ENCODE measurements around the gene PGLYRP2. TPM values are rescaled to one million over a fixed set of nuclear protein-coding genes. Genes with fewer than 3 reads are reported as not detected.
A peak's percentile ranks its signal among the peaks of the same experiment; 100 is the strongest.

Gene PGLYRP2
- total and polyA plus RNA-seq, 2 donors, result 0.14 to 0.71 TPM

DNA sequence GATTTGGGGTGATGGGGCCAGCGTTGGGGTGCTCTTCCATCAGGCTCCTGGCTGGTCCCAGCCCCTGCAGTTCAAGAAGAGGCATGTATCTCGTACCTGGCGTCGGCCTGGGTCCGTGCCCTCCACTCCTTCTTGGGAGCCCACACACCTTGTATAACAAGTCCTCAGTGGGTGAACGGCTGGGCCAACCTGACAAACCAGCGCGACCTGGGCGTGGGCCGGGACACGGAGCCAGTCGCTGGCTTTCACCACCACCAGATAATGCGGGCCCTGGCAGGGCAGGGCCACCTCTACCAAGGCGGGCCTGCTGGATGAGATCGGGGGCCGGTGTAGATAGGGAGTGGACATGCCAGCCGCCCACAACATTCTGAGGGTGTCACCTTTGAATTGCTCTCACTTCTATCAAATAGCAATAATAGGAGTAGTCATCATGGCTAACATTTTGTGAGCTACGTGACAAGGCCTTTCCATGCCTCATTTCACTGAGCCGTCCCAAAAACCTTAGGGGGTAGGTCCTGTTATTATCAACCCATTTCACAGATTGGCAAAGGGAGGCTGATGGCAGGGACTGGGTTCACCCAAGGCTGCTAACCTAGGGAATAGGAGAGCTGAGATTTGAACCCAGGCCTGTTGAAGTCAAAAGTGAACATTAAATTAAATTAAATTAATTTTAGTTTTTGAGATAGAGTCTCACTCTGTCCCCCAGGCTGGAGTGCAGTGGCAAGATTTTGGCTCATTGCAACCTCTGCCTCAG lies 32.5 kb upstream of the PGLYRP2 start:
- no peak for DNase-seq (ENCODE audit: low read depth in 6 of 9, low spot score in 9 of 9)
- 97% methylated on average over 19 of the region's 19 CpGs for whole genome bisulfite sequencing

DNA sequence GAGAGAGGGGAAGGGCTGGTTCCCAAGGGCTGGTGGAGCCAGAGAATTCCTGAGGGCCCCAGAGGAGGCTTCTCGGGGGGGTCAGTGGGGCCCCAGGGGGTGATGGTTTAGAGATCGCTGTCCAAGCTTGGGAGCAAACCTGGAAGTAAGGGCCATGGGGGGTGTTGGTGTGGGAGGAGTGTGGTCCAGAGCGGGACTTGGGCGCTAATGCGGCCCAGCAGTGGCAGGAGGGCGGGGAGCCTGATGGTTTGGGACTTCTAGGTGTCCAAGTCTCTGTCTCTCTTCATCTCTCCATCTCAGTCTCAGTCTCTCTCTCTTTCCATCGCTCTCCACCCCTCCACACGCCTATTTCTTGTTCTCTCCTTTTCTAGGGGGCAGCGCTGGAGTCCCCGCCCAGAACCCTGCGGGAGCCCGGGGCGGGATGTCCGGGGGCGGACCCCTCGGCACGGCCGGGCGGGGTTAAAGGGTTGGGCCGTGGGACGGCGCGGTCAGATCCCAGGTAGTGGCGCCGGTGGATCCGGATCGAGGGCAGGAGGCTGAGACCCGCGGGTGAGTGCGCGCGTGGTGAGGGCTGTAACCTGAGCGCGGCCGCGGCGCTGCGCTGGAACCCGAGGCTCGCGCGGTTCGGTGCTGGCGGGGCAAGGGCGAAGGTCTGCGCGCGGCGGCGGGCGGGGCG lies 28.9 kb upstream of the PGLYRP2 start, which contains the start of gene CYP4F22:
Gene CYP4F22, plus strand, starts transcription at position 491 of the 676 bp plus-strand sequence. CDS start 16,812 bp downstream, outside the sequence.
- no peaks in the 10 kb centered on the region for H3K4me1 ChIP-seq (ENCODE audit: control insufficient read depth in 2 of 2, insufficient read depth in 2 of 2, low read length in 2 of 2)
- no peak for DNase-seq (ENCODE audit: low read depth in 6 of 9, low spot score in 9 of 9)
- 8% methylated on average over 52 of the region's 52 CpGs for WGBS
- no peaks in the 10 kb centered on the region for H3K9me3 ChIP-seq (ENCODE audit: control insufficient read depth in 2 of 2, insufficient read depth in 1 of 2, low read length in 1 of 2)
- H3K36me3 ChIP-seq (ENCODE audit: control insufficient read depth in 2 of 2, insufficient read depth in 2 of 2, low read length in 1 of 2), result no peaks in the 10 kb centered on the region
- peaks cover 21 to 46% of the 10 kb centered on the region in 2 donors for H3K27me3 ChIP-seq (ENCODE audit: control insufficient read depth in 2 of 2, insufficient read depth in 1 of 2, low read length in 1 of 2)
- H3K4me3 ChIP-seq (ENCODE audit: low read length in 2 of 2), result peak within 1 kb of the TSS in 1 of 2 donors; percentile 20
- no peak within 1 kb of the TSS for H3K27ac ChIP-seq (ENCODE audit: low read depth in 1 of 2, low read length in 1 of 2)

More for the DNA sequence above, 32.5 kb upstream of the PGLYRP2 start:
- H3K9me3 ChIP-seq (ENCODE audit: control insufficient read depth in 2 of 2, insufficient read depth in 1 of 2, low read length in 1 of 2), result peaks cover 0 to 9% of the 10 kb centered on the region in 2 donors
- peaks cover 0 to 5% of the 10 kb centered on the region in 2 donors for H3K4me1 ChIP-seq (ENCODE audit: control insufficient read depth in 2 of 2, insufficient read depth in 2 of 2, low read length in 2 of 2)
- peaks cover 21 to 35% of the 10 kb centered on the region in 2 donors for H3K27me3 ChIP-seq (ENCODE audit: control insufficient read depth in 2 of 2, insufficient read depth in 1 of 2, low read length in 1 of 2)
- H3K36me3 ChIP-seq (ENCODE audit: control insufficient read depth in 2 of 2, insufficient read depth in 2 of 2, low read length in 1 of 2), result no peaks in the 10 kb centered on the region
- H3K4me3 ChIP-seq (ENCODE audit: low read length in 2 of 2), result no peak overlapping the region
- no peak overlapping the region for H3K27ac ChIP-seq (ENCODE audit: low read depth in 1 of 2, low read length in 1 of 2)

GRCh38 chr19:15507068-15508034 lies 28.1 kb upstream of the PGLYRP2 start:
- Histone ChIP-seq H3K27me3 (ENCODE audit: control insufficient read depth in 2 of 2, insufficient read depth in 1 of 2, low read length in 1 of 2) (peaks cover 21 to 48% of the 10 kb centered on the region in 2 donors), H3K27ac (ENCODE audit: low read depth in 1 of 2, low read length in 1 of 2) (no peak overlapping the region), H3K9me3 (ENCODE audit: control insufficient read depth in 2 of 2, insufficient read depth in 1 of 2, low read length in 1 of 2) (no peaks in the 10 kb centered on the region), H3K36me3 (ENCODE audit: control insufficient read depth in 2 of 2, insufficient read depth in 2 of 2, low read length in 1 of 2) (no peaks in the 10 kb centered on the region), H3K4me1 (ENCODE audit: control insufficient read depth in 2 of 2, insufficient read depth in 2 of 2, low read length in 2 of 2) (no peaks in the 10 kb centered on the region), H3K4me3 (ENCODE audit: low read length in 2 of 2) (no peak overlapping the region)
- WGBS, result 83% methylated on average over 14 of the region's 14 CpGs
- no peak for DNase-seq (ENCODE audit: low read depth in 6 of 9, low spot score in 9 of 9)

- Histone ChIP-seq H3K27me3 (ENCODE audit: control insufficient read depth in 2 of 2, insufficient read depth in 1 of 2, low read length in 1 of 2) (peaks cover 21 to 48% of the 10 kb centered on the region in 2 donors), H3K4me3 (ENCODE audit: low read length in 2 of 2) (no peak overlapping the region), H3K9me3 (ENCODE audit: control insufficient read depth in 2 of 2, insufficient read depth in 1 of 2, low read length in 1 of 2) (no peaks in the 10 kb centered on the region), H3K4me1 (ENCODE audit: control insufficient read depth in 2 of 2, insufficient read depth in 2 of 2, low read length in 2 of 2) (no peaks in the 10 kb centered on the region), H3K36me3 (ENCODE audit: control insufficient read depth in 2 of 2, insufficient read depth in 2 of 2, low read length in 1 of 2) (no peaks in the 10 kb centered on the region), H3K27ac (ENCODE audit: low read depth in 1 of 2, low read length in 1 of 2) (no peak overlapping the region)
- no peak for DNase-seq (ENCODE audit: low read depth in 6 of 9, low spot score in 9 of 9)
- 95% methylated on average over 5 of the region's 5 CpGs for WGBS
These were observed 26.8 kb upstream of the PGLYRP2 start for GRCh38 chr19:15506074-15506571.

GRCh38 chr19:15502264-15502663 lies 23.0 kb upstream of the PGLYRP2 start:
- Histone ChIP-seq H3K9me3 (ENCODE audit: control insufficient read depth in 2 of 2, insufficient read depth in 1 of 2, low read length in 1 of 2) (no peaks in the 10 kb centered on the region), H3K27ac (ENCODE audit: low read depth in 1 of 2, low read length in 1 of 2) (no peak overlapping the region), H3K4me3 (ENCODE audit: low read length in 2 of 2) (no peak overlapping the region), H3K36me3 (ENCODE audit: control insufficient read depth in 2 of 2, insufficient read depth in 2 of 2, low read length in 1 of 2) (no peaks in the 10 kb centered on the region), H3K27me3 (ENCODE audit: control insufficient read depth in 2 of 2, insufficient read depth in 1 of 2, low read length in 1 of 2) (peaks cover 2 to 26% of the 10 kb centered on the region in 2 donors), H3K4me1 (ENCODE audit: control insufficient read depth in 2 of 2, insufficient read depth in 2 of 2, low read length in 2 of 2) (no peaks in the 10 kb centered on the region)
- DNase-seq (ENCODE audit: low read depth in 6 of 9, low spot score in 9 of 9), result no peak
- WGBS, result 80% methylated on average over 1 of the region's 1 CpG

GRCh38 chr19:15501596-15501995 lies 22.3 kb upstream of the PGLYRP2 start:
- H3K9me3 ChIP-seq (ENCODE audit: control insufficient read depth in 2 of 2, insufficient read depth in 1 of 2, low read length in 1 of 2), result no peaks in the 10 kb centered on the region
- no peak overlapping the region for H3K4me3 ChIP-seq (ENCODE audit: low read length in 2 of 2)
- 95% methylated on average over 1 of the region's 1 CpG for WGBS

GRCh38 chr19:15498910-15499309 lies 19.6 kb upstream of the PGLYRP2 start:
- no peak overlapping the region for H3K27ac ChIP-seq (ENCODE audit: low read depth in 1 of 2, low read length in 1 of 2)
- 81% methylated on average over 6 of the region's 6 CpGs for WGBS
- no peak overlapping the region for H3K4me3 ChIP-seq (ENCODE audit: low read length in 2 of 2)
- peaks cover 0 to 11% of the 10 kb centered on the region in 2 donors for H3K27me3 ChIP-seq (ENCODE audit: control insufficient read depth in 2 of 2, insufficient read depth in 1 of 2, low read length in 1 of 2)
- no peaks in the 10 kb centered on the region for H3K36me3 ChIP-seq (ENCODE audit: control insufficient read depth in 2 of 2, insufficient read depth in 2 of 2, low read length in 1 of 2)
- H3K9me3 ChIP-seq (ENCODE audit: control insufficient read depth in 2 of 2, insufficient read depth in 1 of 2, low read length in 1 of 2), result no peaks in the 10 kb centered on the region
- no peaks in the 10 kb centered on the region for H3K4me1 ChIP-seq (ENCODE audit: control insufficient read depth in 2 of 2, insufficient read depth in 2 of 2, low read length in 2 of 2)
- no peak for DNase-seq (ENCODE audit: low read depth in 6 of 9, low spot score in 9 of 9)

More at GRCh38 chr19:15501596-15501995, 22.3 kb upstream of the PGLYRP2 start:
- H3K27me3 ChIP-seq (ENCODE audit: control insufficient read depth in 2 of 2, insufficient read depth in 1 of 2, low read length in 1 of 2), result peaks cover 0 to 21% of the 10 kb centered on the region in 2 donors
- no peaks in the 10 kb centered on the region for H3K36me3 ChIP-seq (ENCODE audit: control insufficient read depth in 2 of 2, insufficient read depth in 2 of 2, low read length in 1 of 2)
- no peak overlapping the region for H3K27ac ChIP-seq (ENCODE audit: low read depth in 1 of 2, low read length in 1 of 2)
- no peaks in the 10 kb centered on the region for H3K4me1 ChIP-seq (ENCODE audit: control insufficient read depth in 2 of 2, insufficient read depth in 2 of 2, low read length in 2 of 2)
- no peak for DNase-seq (ENCODE audit: low read depth in 6 of 9, low spot score in 9 of 9)

DNA sequence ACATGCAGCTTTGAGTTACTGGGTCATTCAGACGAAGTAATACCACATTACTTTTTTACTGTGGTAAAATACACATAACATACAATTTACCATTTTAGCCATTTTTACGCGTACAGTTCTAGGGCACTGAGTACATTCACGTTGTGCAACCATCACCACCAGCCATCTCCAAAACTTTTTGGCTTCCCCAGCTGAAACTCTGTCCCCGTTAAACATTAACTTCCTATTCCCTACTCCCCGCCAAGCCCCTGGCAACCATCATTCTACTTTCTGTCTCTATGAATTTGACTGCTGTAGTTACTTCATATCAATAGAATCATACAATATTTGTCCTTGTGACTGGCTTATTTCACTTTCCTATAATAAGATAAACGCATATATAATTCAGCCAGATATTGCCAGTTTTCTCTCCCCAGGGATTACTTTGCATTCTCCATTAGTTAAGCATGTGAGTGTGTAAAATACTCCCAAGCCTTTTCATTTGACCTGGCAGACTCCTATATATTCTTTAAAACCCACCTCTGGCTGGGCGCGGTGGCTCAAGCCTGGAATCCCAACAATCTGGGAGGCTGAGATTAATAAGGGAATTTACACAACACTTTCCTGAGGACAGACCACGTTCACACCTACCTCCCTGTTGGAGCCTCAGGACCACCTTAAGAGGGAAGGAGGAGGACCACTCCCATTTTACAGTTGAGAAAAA lies 19.0 kb upstream of the PGLYRP2 start:
- no peaks in the 10 kb centered on the region for H3K9me3 ChIP-seq (ENCODE audit: control insufficient read depth in 2 of 2, insufficient read depth in 1 of 2, low read length in 1 of 2)
- no peak overlapping the region for H3K4me3 ChIP-seq (ENCODE audit: low read length in 2 of 2)
- WGBS, result 94% methylated on average over 10 of the region's 10 CpGs
- DNase-seq (ENCODE audit: low read depth in 6 of 9, low spot score in 9 of 9), result no peak
- no peaks in the 10 kb centered on the region for H3K36me3 ChIP-seq (ENCODE audit: control insufficient read depth in 2 of 2, insufficient read depth in 2 of 2, low read length in 1 of 2)
- no peak overlapping the region for H3K27ac ChIP-seq (ENCODE audit: low read depth in 1 of 2, low read length in 1 of 2)
- H3K27me3 ChIP-seq (ENCODE audit: control insufficient read depth in 2 of 2, insufficient read depth in 1 of 2, low read length in 1 of 2), result peaks cover 0 to 11% of the 10 kb centered on the region in 2 donors
- H3K4me1 ChIP-seq (ENCODE audit: control insufficient read depth in 2 of 2, insufficient read depth in 2 of 2, low read length in 2 of 2), result no peaks in the 10 kb centered on the region

Measured in thymus (tissue), 11 donors.